Chondrocyte (in vitro differentiated cells): ENCODE measurements around the gene MYL11. TPM values are rescaled to one million over a fixed set of nuclear protein-coding genes. Genes with fewer than 3 reads are reported as not detected.
A peak's percentile ranks its signal among the peaks of the same experiment; 100 is the strongest.

Source experiments
- DNase-seq: peaks from one replicate; pipeline ENCODE4 v3.0.0; 2021; ENCODE audit warnings: mixed read lengths, low spot score
- H3K27ac Mint-ChIP-seq: one replicate; pipeline ENCODE4 v1.8.0; 2021; ENCODE audit warnings: mild to moderate bottlenecking, moderate library complexity, mixed read lengths; ENCODE audit not compliant: unreplicated experiment
- H3K27me3 Mint-ChIP-seq: 2 replicates; pipeline ENCODE4 v1.8.0; 2021; ENCODE audit warnings: low read depth, mixed read lengths
- H3K36me3 Mint-ChIP-seq: 2 replicates; pipeline ENCODE4 v1.8.0; 2021; ENCODE audit warnings: low read depth, mixed read lengths
- H3K4me1 Mint-ChIP-seq: 2 replicates; pipeline ENCODE4 v1.8.0; 2021; ENCODE audit warnings: low read depth, mild to moderate bottlenecking, mixed read lengths
- H3K4me3 Mint-ChIP-seq: one replicate; pipeline ENCODE4 v1.8.0; 2021; ENCODE audit warnings: mild to moderate bottlenecking, moderate library complexity, mixed read lengths; ENCODE audit not compliant: unreplicated experiment
- H3K9me3 Mint-ChIP-seq: 2 replicates; pipeline ENCODE4 v1.8.0; 2021; ENCODE audit warnings: low read depth, mixed read lengths
- total RNA-seq: library from RNA; stranded (reverse); gene quantifications from 3 replicates; pipeline ENCODE4 v1.2.1, GENCODE V29; 2021
- TF ChIP-seq, protein P1 (sequence below): fragments of 200-600 bp; sonication (generic); IDR thresholded peaks from 2 replicates; pipeline ENCODE4 v1.5.0; 2021; ENCODE audit warnings: antibody characterized with exemption, mild to moderate bottlenecking, moderate library complexity

The MYL11 gene
- total RNA-seq, 1 donor from 2014 or later, result 0.82 TPM

DNA sequence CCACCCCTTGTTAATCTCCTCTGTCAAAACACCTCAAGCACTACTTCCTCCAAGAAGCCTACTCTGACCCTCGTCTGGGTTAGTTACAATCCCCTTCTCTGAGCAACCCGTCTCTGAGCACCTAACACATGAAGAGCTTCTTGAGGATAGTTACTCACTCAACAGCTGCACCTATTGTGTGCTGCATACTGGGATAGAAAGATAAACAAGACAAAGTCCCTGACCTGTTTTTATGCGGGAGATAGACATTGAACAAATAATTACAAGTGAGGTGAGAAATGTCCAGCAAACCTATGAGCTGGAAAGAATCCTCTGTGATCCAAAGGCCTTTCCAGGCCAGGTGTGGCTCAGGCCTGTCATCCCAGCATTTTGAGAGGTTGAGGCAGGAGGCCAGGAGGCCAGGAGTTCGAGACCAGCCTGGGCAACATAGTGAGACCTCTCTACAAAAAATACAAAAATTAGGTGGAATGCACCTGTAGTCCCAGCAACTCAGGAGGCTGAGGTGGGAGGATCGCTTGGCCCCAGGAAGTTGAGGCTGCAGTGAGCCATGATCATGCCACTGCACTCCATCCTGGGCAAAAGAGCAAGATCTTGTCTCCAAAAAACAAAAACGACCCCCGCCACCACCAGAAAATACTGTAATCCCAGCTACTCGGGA lies 27.3 kb downstream of the MYL11 start:
- TF ChIP-seq, protein P1, sequence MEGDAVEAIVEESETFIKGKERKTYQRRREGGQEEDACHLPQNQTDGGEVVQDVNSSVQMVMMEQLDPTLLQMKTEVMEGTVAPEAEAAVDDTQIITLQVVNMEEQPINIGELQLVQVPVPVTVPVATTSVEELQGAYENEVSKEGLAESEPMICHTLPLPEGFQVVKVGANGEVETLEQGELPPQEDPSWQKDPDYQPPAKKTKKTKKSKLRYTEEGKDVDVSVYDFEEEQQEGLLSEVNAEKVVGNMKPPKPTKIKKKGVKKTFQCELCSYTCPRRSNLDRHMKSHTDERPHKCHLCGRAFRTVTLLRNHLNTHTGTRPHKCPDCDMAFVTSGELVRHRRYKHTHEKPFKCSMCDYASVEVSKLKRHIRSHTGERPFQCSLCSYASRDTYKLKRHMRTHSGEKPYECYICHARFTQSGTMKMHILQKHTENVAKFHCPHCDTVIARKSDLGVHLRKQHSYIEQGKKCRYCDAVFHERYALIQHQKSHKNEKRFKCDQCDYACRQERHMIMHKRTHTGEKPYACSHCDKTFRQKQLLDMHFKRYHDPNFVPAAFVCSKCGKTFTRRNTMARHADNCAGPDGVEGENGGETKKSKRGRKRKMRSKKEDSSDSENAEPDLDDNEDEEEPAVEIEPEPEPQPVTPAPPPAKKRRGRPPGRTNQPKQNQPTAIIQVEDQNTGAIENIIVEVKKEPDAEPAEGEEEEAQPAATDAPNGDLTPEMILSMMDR, result no peak

GRCh38 chr16:30406795-30407101 lies 32.1 kb downstream of the MYL11 start:
- peak overlapping the region; percentile 70 for H3K4me3 Mint-ChIP-seq
- TF ChIP-seq, protein P1, result no peak
- no peak for DNase-seq
- H3K27me3 Mint-ChIP-seq, result no peaks in the 10 kb centered on the region
- peak overlapping the region; percentile 57 for H3K27ac Mint-ChIP-seq
- peaks cover 22% of the 10 kb centered on the region for H3K4me1 Mint-ChIP-seq
- H3K9me3 Mint-ChIP-seq, result no peaks in the 10 kb centered on the region
- H3K36me3 Mint-ChIP-seq, result no peaks in the 10 kb centered on the region

More for the DNA sequence above, 27.3 kb downstream of the MYL11 start:
- peaks cover 27% of the 10 kb centered on the region for H3K4me1 Mint-ChIP-seq
- H3K36me3 Mint-ChIP-seq, result peaks cover 2% of the 10 kb centered on the region
- H3K4me3 Mint-ChIP-seq, result peak overlapping the region; percentile 87
- H3K9me3 Mint-ChIP-seq, result no peaks in the 10 kb centered on the region
- no peak for DNase-seq
- H3K27ac Mint-ChIP-seq, result no peak overlapping the region
- H3K27me3 Mint-ChIP-seq, result no peaks in the 10 kb centered on the region

DNA sequence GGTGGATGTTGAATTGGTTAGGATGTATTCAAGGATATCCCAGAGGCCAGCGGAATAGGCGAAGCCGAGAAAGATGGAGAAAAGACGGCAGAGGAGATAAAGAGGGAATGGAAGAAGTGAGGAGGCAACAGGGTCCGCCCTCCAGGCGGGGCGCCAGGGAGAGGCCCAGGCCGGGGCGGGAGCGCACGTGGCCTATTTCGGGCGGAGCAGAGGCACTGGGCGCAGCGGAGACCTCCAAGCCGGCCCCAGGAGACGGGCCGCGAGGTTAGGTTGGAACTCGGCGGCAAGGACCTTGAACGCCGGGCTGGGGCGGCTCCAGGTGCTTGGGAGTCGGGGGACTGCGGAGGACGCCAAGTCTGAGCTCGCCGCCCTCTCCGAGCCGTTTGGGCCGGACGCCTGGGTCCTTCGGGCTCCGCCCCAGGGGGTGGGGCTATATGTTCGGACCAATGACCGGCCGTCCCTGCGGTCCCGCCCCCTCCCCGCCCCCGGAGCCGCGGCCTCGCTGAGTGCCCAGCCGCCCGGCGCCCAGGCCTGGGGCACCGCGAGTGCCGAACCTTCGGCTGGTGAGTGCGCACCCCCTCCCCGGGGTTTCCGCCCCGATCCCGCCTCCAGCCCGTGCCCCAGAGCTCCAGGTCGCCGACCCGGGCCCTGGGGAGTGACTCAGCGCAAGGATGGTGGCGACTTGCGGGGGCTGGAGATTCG lies 32.7 kb downstream of the MYL11 start, which contains the start of gene ZNF771:
TSS of gene ZNF771 (plus strand) at position 505 of the 702 bp plus-strand sequence. CDS start 448 bp downstream, outside the sequence.
- peaks cover 4% of the 10 kb centered on the region for H3K36me3 Mint-ChIP-seq
- peak within 1 kb of the TSS; percentile 89 for H3K27ac Mint-ChIP-seq
- TF ChIP-seq, protein P1, result peak; percentile 38
- H3K27me3 Mint-ChIP-seq, result no peaks in the 10 kb centered on the region
- peak; percentile 93 for DNase-seq
- H3K4me3 Mint-ChIP-seq, result peak within 1 kb of the TSS; percentile 78
- peaks cover 25% of the 10 kb centered on the region for H3K4me1 Mint-ChIP-seq
- H3K9me3 Mint-ChIP-seq, result no peaks in the 10 kb centered on the region

DNA sequence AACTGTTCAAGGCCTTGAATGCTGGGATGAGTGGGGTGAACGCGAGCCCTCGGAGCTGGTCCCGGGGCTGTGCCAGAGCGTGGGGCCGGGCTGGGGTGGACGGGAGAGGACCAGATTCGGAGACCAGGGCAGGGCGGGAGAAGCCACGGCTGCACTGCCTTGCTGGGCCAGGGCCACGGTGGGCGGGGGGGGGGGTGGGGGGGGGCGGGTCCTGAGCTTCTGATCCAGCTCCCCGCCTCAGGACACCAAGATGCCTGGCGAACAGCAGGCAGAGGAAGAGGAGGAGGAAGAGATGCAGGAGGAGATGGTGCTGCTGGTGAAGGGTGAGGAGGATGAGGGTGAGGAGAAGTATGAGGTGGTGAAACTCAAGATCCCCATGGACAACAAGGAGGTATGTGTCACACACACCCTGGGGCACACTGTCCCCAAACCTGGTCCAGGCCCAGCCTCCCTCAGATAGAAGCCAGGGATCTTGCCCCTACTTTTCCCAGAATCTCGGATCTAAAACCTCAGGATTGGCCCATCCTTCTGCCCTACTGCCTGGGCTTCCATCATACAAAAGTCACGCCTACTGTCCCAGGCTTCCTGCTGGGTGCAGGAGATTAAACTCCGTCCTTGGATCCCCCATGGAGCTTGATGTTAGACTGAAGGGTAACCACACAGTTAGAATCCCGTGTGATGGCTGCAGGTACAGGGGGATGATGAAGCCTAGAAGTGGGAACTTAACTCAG lies 33.4 kb downstream of the MYL11 start:
- no peak for DNase-seq
- Mint-ChIP-seq H3K4me3 (peak overlapping the region; percentile 78), H3K27ac (peak overlapping the region; percentile 89), H3K27me3 (no peaks in the 10 kb centered on the region), H3K9me3 (no peaks in the 10 kb centered on the region), H3K4me1 (peaks cover 25% of the 10 kb centered on the region), H3K36me3 (peaks cover 4% of the 10 kb centered on the region)
- TF ChIP-seq, protein P1, result no peak
